Measurements from ENCODE around the gene TALDO1.
A peak's percentile ranks its signal among the peaks of the same experiment; 100 is the strongest.

TALDO1 gene

DNA sequence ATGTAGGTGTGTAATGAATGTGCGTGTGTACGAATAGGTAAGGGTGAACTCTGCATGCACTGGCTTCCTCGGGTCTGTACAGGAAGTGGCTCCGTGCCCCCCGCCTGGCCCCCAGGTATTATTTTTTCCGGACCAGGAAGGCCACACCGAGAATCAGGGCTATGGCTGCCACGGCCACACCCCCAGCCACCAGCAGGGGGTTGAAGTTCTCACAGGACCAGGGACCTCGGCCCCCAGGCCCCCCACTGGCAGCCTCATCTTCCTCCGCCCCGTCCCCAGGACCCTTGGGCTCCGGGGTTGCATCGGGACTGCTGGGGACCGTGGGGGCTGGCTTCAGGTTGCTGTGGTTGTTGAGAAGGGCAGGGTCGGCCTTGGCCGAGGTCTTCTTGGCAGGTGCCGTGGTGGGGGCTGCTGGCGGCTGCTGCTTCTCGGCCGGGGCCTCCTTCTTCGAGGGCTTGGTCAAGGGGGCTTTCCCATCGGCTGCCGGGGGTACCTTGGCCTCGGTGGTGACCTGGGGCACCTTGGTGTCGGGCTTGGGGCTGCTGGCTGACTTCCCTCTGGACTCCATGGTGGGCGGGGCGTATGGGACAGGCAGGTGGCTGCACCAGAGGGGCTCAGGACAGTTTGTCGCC, 40.9 kb downstream of the TALDO1 start:
- Histone ChIP-seq H2AFZ (ENCODE audit: low read length) (no peak overlapping the region), H3K9me3 (replicated peaks; ENCODE audit: insufficient read depth, low read length) (no peaks in the 10 kb centered on the region), H3K9me2 (replicated peaks; ENCODE audit: insufficient read depth, low read length) (no peaks in the 10 kb centered on the region), H3K27ac (ENCODE audit: low read length) (no peak overlapping the region), H4K20me1 (ENCODE audit: insufficient read depth, low read length) (no peaks in the 10 kb centered on the region), H3K36me3 (replicated peaks; ENCODE audit: insufficient read depth, low read length) (no peaks in the 10 kb centered on the region), H3K9ac (ENCODE audit: low read length) (no peak overlapping the region), H3K79me2 (ENCODE audit: low read length) (peaks cover 18% of the 10 kb centered on the region), H3K4me2 (ENCODE audit: low read depth, low read length) (no peak overlapping the region), H3K4me3 (ENCODE audit: low read length) (no peak overlapping the region), H3K27me3 (replicated peaks; ENCODE audit: insufficient read depth, low read length) (no peaks in the 10 kb centered on the region), H3K4me1 (ENCODE audit: low read length) (0 out of 2 replicates have a peak, but pooled peaks cover 3% of the 10 kb centered on the region), H3F3A (ENCODE audit: insufficient read depth, low read length) (peaks cover 10% of the 10 kb centered on the region; the same call in 1 of the 2 replicates)
- no peak for DNase-seq
- TF ChIP-seq EZH2phosphoT487 (IDR thresholded peaks at IDR 0.05; ENCODE audit: low read length): no peak
- TF ChIP-seq EZH2 (optimal IDR thresholded peaks at IDR 0.05; ENCODE audit: low read depth, low read length): no peak
- TF ChIP-seq CTCF (IDR thresholded peaks at IDR 0.05; ENCODE audit: low read length): no peak

GRCh38 chr11:788953-789940, 42.0 kb downstream of the TALDO1 start:
- Histone ChIP-seq H3K27ac (ENCODE audit: low read length) (peak overlapping the region; percentile 4; the same call in 1 of the 2 replicates), H3K4me2 (ENCODE audit: low read depth, low read length) (peak overlapping the region; percentile 73), H3K79me2 (ENCODE audit: low read length) (peaks cover 25% of the 10 kb centered on the region), H3K36me3 (replicated peaks; ENCODE audit: insufficient read depth, low read length) (no peaks in the 10 kb centered on the region), H3K9me3 (replicated peaks; ENCODE audit: insufficient read depth, low read length) (no peaks in the 10 kb centered on the region), H3K9ac (ENCODE audit: low read length) (peak overlapping the region; percentile 41), H3K9me2 (replicated peaks; ENCODE audit: insufficient read depth, low read length) (no peaks in the 10 kb centered on the region), H3K4me1 (ENCODE audit: low read length) (0 out of 2 replicates have a peak, but pooled peaks cover 3% of the 10 kb centered on the region), H4K20me1 (ENCODE audit: insufficient read depth, low read length) (no peaks in the 10 kb centered on the region), H2AFZ (ENCODE audit: low read length) (0 out of 2 replicates have a peak overlapping the region, but pooled peaks have one; percentile 30), H3K27me3 (replicated peaks; ENCODE audit: insufficient read depth, low read length) (no peaks in the 10 kb centered on the region), H3K4me3 (ENCODE audit: low read length) (peak overlapping the region; percentile 85), H3F3A (ENCODE audit: insufficient read depth, low read length) (peaks cover 10% of the 10 kb centered on the region; the same call in 1 of the 2 replicates)
- no peak for TF ChIP-seq EZH2phosphoT487 (IDR thresholded peaks at IDR 0.05; ENCODE audit: low read length)
- no peak for TF ChIP-seq EZH2 (optimal IDR thresholded peaks at IDR 0.05; ENCODE audit: low read depth, low read length)
- TF ChIP-seq CTCF (IDR thresholded peaks at IDR 0.05; ENCODE audit: low read length): no peak
- DNase-seq: peak; percentile 79

DNA sequence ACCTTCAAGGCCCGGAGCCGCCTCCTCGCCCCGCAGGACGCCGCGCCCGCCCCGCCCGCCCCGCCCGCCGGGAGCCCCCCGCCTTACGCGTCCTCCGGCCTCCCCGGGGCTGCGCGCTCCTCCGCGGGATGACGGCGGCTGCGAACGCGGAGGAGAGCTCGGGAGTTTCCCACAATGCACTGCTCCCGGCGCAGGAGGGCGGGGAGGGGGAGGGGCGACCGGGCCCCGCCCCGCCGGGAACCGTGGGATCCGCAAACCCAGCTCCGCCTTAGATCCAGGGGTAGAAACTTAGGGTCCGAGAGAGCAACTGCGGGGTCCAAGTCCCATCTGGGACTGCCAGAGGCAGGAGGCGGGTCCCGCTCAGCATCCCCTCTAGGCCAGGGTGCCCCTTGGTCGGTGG, 42.7 kb downstream of the TALDO1 start, which contains the start of gene CEND1:
Gene CEND1, minus strand, starts transcription at position 148 of the 400 bp plus-strand sequence. CDS start 1,514 bp downstream, outside the sequence.
- H3K4me1 ChIP-seq (ENCODE audit: low read length): 0 out of 2 replicates have a peak, but pooled peaks cover 3% of the 10 kb centered on the region
- no peaks in the 10 kb centered on the region for H3K27me3 ChIP-seq (replicated peaks; ENCODE audit: insufficient read depth, low read length)
- H3K9ac ChIP-seq (ENCODE audit: low read length): peak within 1 kb of the TSS; percentile 41
- H3K4me2 ChIP-seq (ENCODE audit: low read depth, low read length): peak within 1 kb of the TSS; percentile 73
- H3K9me2 ChIP-seq (replicated peaks; ENCODE audit: insufficient read depth, low read length): no peaks in the 10 kb centered on the region
- peak within 1 kb of the TSS; percentile 85 for H3K4me3 ChIP-seq (ENCODE audit: low read length)
- peak within 1 kb of the TSS; percentile 4; the same call in 1 of the 2 replicates for H3K27ac ChIP-seq (ENCODE audit: low read length)
- no peaks in the 10 kb centered on the region for H3K9me3 ChIP-seq (replicated peaks; ENCODE audit: insufficient read depth, low read length)
- peaks cover 10% of the 10 kb centered on the region; the same call in 1 of the 2 replicates for H3F3A ChIP-seq (ENCODE audit: insufficient read depth, low read length)
- TF ChIP-seq EZH2phosphoT487 (IDR thresholded peaks at IDR 0.05; ENCODE audit: low read length) (no peak), EZH2 (optimal IDR thresholded peaks at IDR 0.05; ENCODE audit: low read depth, low read length) (no peak), CTCF (IDR thresholded peaks at IDR 0.05; ENCODE audit: low read length) (no peak)
- no peaks in the 10 kb centered on the region for H3K36me3 ChIP-seq (replicated peaks; ENCODE audit: insufficient read depth, low read length)
- peak; percentile 61 for DNase-seq
- peaks cover 32% of the 10 kb centered on the region for H3K79me2 ChIP-seq (ENCODE audit: low read length)
- H4K20me1 ChIP-seq (ENCODE audit: insufficient read depth, low read length): no peaks in the 10 kb centered on the region
- 0 out of 2 replicates have a peak within 1 kb of the TSS, but pooled peaks have one; percentile 30 for H2AFZ ChIP-seq (ENCODE audit: low read length)

Data from MM.1S (cell line).